GM12872 (cell line): ENCODE measurements around the gene JAZF1.

Experiments
- CTCF ChIP-seq: IDR thresholded peaks from 3 replicates; pipeline ENCODE4 v1.5.1; 2011; ENCODE audit warnings: low read depth, mild to moderate bottlenecking, low read length, moderate library complexity; ENCODE audit not compliant: insufficient read depth

Gene JAZF1

GRCh38 chr7:28180031-28180363 is 598 bp downstream of the JAZF1 start:
- no peak for TF ChIP-seq CTCF

GRCh38 chr7:28179120-28180030 is 1.2 kb downstream of the JAZF1 start:
- no peak for TF ChIP-seq CTCF

- no peak for TF ChIP-seq CTCF
These were observed 2.0 kb downstream of the JAZF1 start for GRCh38 chr7:28178599-28178998.

GRCh38 chr7:28177836-28178235 is 2.8 kb downstream of the JAZF1 start:
- TF ChIP-seq CTCF, result no peak

- TF ChIP-seq CTCF, result no peak
These were observed 4.0 kb downstream of the JAZF1 start for GRCh38 chr7:28176645-28177044.

- TF ChIP-seq CTCF, result no peak
These were observed 4.4 kb downstream of the JAZF1 start for GRCh38 chr7:28176174-28176573.

GRCh38 chr7:28174901-28175661 is 5.5 kb downstream of the JAZF1 start:
- no peak for TF ChIP-seq CTCF
